Dermis blood vessel endothelial cell (primary cell): ENCODE results near the gene SV2C. TPM values are rescaled to one million over a fixed set of nuclear protein-coding genes. Genes with fewer than 3 reads are reported as not detected.
"Not testable (repeated sequence)": the region's sequence is repeated elsewhere in the genome, so short reads cannot be mapped to it uniquely, and the experiment has no call there.

Experiments
- DNase-seq: peaks from one replicate; pipeline ENCODE4 v3.0.0; 2010
- total RNA-seq: library from RNA; depleted of rRNA; stranded (reverse); fragments of >200 nt; gene quantifications from 2 replicates; pipeline ENCODE4 v1.2.3, GENCODE V29; 2014

SV2C gene
- total RNA-seq, 1 donor from 2014 or later: not detected

GRCh38 chr5:76363352-76364225, 280.4 kb downstream of the SV2C start:
- DNase-seq: no peak

GRCh38 chr5:76364226-76364589, 281.0 kb downstream of the SV2C start:
- DNase-seq: no peak

GRCh38 chr5:76365561-76365960, 282.4 kb downstream of the SV2C start:
- no peak for DNase-seq

DNA sequence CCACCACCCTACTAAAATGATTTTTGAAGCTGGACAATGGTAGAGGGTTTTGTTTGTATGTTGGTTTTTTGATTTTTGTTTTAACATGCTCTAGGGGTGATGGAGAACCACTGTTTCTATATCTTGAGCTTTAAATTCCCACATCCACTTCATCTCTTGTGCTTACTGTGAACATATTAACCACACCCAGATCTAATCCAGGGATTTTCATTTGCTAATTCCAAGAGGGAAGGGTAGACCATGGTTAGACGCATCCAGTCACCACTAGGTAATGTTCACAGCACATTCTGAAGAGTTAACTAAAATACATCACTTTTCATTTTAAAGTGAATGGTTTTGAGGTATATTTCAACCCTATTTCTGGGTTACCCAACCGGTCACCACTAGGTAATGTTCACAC, 283.4 kb downstream of the SV2C start:
- no peak for DNase-seq

GRCh38 chr5:76367623-76368371, 284.6 kb downstream of the SV2C start:
- DNase-seq: no peak

DNA sequence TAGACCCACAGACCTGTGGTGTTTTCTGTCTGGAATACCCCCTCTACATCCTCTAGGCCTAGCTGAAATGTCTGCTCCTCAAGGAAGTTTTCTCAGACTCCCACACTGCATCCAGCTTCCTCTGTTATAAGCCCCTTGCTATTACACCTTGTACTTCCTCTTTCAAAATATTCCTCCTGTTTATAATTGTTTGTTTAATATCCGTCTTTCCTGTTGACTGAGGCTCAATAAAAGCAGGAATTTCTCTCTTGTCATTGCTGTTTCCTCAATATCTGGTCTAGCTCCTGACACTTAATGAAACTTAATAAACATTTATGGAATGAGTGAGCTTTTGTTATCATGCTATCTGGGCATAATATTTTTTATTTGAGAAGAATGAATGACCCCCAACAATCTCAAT, 285.8 kb downstream of the SV2C start:
- DNase-seq: no peak

GRCh38 chr5:76369668-76370067, 286.5 kb downstream of the SV2C start:
- DNase-seq: not testable (repeated sequence)

DNA sequence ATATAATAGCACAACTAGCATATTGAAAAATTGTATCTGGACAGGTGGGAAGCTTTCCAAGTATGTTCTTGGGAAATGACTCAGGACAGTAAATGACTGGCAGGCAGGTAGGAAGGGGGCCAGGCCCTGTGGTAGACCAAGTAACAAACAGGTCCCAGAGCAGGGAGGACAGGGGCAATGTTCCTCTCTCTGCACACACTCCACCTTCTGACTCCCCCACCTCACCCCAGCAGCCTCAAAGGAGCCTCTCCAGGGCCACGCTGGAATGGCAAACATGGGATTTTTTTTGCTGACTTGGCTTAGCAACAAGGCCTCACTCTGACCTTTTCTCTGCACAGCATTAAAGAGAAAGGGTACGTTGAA, 288.8 kb downstream of the SV2C start:
- no peak for DNase-seq

- DNase-seq: peak; percentile 38
Observed at GRCh38 chr5:76372323-76373054, 289.3 kb downstream of the SV2C start.

- DNase-seq: no peak
Observed at GRCh38 chr5:76376148-76376865, 293.1 kb downstream of the SV2C start.

DNA sequence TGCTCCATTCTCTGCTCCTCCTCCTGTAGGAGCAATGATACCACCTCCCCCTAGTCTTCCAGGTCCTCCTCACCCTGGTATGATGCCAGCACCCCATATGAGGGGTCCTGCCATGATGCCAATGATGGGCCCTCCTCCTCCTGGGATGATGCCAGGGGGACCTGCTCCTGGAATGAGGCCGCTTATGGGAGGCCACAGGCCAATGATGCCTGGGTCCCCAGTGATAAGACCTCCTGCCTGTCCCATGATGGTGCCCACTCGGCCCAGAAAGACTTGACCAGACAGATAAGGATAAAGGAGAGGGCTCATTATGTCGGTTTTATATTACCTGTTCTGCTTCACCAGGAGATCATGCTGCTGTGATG, 293.7 kb downstream of the SV2C start:
- no peak for DNase-seq

- DNase-seq: no peak
Observed at GRCh38 chr5:76378355-76378754, 295.2 kb downstream of the SV2C start.

DNA sequence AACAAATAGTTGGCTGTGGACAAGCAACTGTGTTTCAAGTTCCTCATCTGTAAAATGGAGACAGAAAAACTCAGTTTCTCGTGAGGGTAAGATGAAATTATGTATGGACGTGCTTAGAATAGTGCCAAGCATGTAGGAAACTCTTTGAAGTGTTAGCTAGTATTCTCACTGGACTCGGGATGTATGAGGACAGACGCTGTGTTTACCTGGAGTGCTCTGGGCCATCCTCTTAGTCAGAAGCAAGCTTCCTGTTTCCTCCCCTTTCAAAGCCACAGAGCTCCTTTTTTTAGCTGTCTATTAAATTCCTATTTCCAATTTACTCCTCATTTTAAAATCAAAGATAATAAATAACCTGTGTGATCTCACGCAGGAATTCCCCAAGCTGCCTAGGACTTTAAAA, 296.1 kb downstream of the SV2C start:
- no peak for DNase-seq

DNA sequence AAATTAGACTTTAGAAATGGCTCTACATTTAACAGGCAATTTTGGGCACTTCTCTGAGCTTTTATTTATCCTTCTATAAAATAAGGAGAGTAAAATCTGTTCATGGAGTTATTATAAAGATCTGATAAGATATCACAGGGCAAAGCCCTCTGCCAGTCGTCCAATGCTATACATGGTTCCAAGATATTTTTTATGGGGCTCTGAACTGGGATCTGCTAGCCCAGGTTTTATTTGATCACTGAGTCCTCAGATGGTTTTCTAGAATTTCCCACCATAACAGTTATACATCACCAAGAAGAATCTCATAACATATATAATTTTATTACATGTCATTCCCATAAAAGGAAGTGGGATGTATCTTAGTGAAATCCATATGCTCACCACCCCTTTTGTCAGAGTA, 296.7 kb downstream of the SV2C start:
- DNase-seq: no peak

GRCh38 chr5:76380346-76381066, 297.3 kb downstream of the SV2C start:
- DNase-seq: no peak

GRCh38 chr5:76383126-76383832, 300.1 kb downstream of the SV2C start:
- DNase-seq: no peak

DNA sequence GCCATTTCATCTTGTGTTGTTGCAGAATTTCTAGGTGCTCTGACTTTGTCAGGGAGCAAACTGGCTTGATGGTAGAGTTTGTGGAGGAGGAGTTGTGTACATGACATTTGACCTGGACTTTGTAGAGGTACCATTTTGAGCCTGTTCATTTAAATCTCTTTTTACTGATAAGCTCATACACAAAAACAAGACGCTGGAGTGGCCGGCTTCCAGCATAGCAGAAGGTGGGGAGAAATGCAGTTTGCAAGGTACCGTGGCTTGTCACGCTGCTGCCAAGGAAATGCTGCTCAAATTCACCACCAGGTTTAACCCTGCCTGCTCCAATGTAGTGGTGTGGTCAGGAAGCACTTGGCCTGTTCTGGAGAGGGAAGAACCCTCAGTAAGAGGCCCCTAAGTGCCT, 301.0 kb downstream of the SV2C start:
- no peak for DNase-seq

DNA sequence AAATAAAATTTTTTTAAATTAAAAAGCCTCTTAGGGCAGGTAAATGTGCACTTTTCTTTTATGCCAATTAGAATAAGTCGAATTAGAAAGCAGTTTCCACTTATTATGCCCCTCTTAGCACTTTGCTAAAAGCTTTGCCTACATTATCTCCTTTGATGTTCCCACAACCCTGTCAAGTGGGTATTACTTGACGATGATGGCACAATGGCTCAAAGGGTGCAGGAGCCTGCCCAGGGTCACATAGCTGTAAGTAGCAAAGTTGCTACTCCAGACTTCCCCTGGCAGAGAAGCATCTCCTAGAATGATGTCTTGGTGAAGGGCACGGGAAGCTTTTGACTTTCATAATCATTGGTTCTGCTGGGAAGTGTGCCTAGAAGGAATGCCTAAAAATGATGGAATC, 301.5 kb downstream of the SV2C start:
- DNase-seq: no peak

DNA sequence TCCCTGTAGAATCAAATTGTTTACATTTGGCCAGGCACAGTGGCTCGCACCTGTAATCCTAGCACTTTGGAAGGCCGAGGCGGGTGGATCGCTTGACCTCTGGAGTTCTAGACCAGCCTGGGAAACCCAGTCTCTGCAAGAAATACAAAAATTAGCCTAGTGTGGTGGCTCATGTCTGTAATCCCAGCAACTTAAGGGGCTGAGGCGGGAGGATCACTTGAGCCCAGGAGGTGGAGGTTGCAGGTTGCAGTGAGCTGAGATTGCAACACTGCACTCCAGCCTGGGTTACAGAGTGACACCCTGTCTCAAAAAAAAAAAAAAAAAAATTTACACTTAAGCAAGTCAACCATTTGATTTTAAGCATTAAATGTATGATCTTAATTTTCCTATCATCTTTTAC, 302.4 kb downstream of the SV2C start:
- DNase-seq: no peak

GRCh38 chr5:76386360-76386759, 303.2 kb downstream of the SV2C start:
- no peak for DNase-seq

- no peak for DNase-seq
Observed at GRCh38 chr5:76388236-76388635, 305.1 kb downstream of the SV2C start.
